ENCODE measurements around the gene TNFRSF19.
A peak's percentile ranks its signal among the peaks of the same experiment; 100 is the strongest.

TNFRSF19 gene

DNA sequence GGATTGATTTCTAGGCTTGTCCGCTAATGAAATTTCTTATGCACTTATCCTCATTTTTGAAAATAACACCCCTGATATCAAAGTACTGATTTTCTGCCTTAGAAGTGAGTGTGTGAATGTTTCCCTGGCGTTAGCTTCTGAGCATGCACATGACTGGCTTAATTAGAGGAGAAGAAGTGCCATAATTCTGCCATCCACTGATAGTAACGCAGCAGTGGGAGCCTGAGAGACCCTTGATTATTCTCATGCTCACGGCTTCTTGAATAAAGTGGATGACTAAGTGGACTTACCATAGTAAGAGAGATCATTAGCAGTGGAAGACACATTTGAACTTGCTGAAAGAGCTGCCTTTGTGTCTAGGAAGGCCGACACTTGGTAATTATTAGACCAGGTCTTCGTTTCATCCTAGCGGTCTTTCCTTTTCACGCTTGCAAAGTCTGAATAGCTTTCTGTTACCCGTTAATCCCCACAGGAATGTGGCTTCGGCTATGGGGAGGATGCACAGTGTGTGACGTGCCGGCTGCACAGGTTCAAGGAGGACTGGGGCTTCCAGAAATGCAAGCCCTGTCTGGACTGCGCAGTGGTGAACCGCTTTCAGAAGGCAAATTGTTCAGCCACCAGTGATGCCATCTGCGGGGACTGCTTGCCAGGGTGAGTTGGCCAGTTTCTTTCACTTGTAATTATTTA is 45.3 kb downstream of the TNFRSF19 start:
- TF ChIP-seq, protein P1, sequence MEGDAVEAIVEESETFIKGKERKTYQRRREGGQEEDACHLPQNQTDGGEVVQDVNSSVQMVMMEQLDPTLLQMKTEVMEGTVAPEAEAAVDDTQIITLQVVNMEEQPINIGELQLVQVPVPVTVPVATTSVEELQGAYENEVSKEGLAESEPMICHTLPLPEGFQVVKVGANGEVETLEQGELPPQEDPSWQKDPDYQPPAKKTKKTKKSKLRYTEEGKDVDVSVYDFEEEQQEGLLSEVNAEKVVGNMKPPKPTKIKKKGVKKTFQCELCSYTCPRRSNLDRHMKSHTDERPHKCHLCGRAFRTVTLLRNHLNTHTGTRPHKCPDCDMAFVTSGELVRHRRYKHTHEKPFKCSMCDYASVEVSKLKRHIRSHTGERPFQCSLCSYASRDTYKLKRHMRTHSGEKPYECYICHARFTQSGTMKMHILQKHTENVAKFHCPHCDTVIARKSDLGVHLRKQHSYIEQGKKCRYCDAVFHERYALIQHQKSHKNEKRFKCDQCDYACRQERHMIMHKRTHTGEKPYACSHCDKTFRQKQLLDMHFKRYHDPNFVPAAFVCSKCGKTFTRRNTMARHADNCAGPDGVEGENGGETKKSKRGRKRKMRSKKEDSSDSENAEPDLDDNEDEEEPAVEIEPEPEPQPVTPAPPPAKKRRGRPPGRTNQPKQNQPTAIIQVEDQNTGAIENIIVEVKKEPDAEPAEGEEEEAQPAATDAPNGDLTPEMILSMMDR (conservative IDR thresholded peaks at IDR 0.05; ENCODE audit: control insufficient read depth, insufficient read depth, low read depth, low read length), result no peak
- H3K4me3 ChIP-seq (ENCODE audit: control insufficient read depth, low read depth, low read length), result no peak overlapping the region
- no peak for DNase-seq (ENCODE audit: low read depth)

DNA sequence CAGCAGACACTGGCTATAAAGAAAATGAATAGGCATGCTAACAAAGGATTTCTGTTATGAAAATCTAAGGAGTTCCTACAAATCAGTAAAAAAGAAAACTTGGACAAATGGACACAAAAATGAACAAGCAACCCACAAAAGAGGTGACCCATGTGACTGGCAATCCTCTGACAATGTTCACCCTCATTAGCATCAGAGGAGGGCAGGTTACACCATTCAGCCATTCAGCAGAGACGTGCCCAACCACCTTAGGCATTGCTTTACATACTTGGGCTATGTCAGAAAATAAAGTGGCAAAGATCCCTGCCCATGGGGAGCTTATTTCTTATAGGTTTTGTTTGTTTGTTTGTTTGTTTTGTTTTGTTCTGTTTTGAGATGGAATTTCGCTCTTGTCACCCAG is 46.0 kb downstream of the TNFRSF19 start:
- TF ChIP-seq, protein P1 (conservative IDR thresholded peaks at IDR 0.05; ENCODE audit: control insufficient read depth, insufficient read depth, low read depth, low read length), result no peak
- no peak for DNase-seq (ENCODE audit: low read depth)

DNA sequence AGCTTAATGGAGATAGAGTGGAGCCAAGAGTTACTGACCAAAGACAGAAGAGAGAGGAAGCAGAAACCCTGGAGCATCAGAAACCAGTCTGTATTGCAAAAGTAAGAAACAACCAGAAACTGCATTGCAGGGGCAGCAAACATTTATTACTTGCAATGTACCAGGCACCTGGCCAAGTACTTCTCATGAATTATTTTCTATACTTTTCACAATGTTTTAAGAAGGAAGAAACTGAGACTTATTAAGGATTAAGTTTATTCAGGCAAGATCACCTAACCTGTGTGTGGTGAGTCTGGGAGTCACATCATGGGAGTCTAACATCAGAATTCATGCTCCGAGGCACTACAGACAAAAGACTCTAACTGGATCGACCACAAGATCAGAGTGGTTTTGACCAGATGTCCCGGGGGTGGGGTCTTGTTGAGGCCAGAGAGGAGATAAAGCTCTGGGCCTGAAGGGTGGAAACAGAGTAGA is 47.4 kb downstream of the TNFRSF19 start:
- TF ChIP-seq, protein P1 (conservative IDR thresholded peaks at IDR 0.05; ENCODE audit: control insufficient read depth, insufficient read depth, low read depth, low read length), result no peak
- no peak overlapping the region for H3K4me3 ChIP-seq (ENCODE audit: control insufficient read depth, low read depth, low read length)
- DNase-seq (ENCODE audit: low read depth), result peak; percentile 61

More for the DNA sequence above, 46.0 kb downstream of the TNFRSF19 start:
- H3K4me3 ChIP-seq (ENCODE audit: control insufficient read depth, low read depth, low read length), result no peak overlapping the region

DNA sequence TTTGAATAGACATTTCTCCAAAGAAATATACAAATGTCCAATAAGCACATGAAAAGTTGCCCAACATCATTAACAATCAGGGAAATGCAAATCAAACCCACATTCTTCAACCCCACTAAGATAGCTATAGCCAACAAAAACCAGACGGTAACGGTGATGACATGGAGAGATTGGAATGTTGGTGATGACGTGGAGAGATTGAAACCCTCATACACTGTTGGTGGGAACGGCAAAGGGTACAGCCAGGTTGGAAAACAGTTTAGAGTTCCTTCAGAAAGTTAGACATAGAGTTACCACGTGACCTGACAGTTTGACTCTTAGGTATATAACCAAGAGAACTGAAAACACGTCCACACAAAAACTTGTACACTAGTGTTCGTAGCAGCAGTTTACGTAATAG is 48.1 kb downstream of the TNFRSF19 start:
- no peak overlapping the region for H3K4me3 ChIP-seq (ENCODE audit: control insufficient read depth, low read depth, low read length)
- peak; percentile 98 for DNase-seq (ENCODE audit: low read depth)
- TF ChIP-seq, protein P1 (conservative IDR thresholded peaks at IDR 0.05; ENCODE audit: control insufficient read depth, insufficient read depth, low read depth, low read length), result no peak

DNA sequence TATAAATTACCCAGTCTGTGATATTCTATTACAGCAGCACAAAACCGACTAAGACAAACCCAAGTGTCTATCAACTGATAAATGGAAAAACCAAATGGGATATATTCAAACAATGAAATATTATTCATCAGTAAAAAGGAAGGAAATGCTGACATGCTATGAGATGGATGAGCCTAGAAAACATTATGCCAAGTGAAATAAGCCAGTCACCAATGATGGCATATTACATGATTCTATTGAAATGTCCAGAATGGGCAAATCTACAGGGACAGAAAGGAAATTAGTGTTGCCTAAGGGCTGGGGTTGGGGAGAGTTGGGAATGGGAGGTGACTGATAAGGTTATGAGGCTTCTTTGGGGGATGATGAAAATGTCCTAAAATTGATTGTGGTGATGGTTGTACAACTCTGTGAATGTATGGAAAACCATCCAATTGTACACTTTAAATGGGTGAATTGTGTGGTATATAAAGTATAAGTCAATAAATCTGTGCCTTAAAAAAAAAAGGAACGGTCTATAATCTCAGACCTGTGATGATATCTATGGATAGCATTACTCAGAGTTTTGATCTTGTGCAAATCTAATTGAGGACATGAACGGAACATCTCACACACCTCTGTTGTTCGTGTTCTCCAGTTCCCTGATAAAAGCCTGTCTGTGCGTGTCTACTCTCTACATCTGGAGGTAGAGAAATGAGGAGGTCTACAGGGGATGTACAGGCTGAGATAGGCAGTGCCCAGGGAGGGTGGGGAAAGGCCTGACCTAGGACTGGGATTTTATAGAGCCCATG is 49.0 kb downstream of the TNFRSF19 start:
- TF ChIP-seq, protein P1 (conservative IDR thresholded peaks at IDR 0.05; ENCODE audit: control insufficient read depth, insufficient read depth, low read depth, low read length), result no peak
- peak; percentile 20 for DNase-seq (ENCODE audit: low read depth)
- no peak overlapping the region for H3K4me3 ChIP-seq (ENCODE audit: control insufficient read depth, low read depth, low read length)

DNA sequence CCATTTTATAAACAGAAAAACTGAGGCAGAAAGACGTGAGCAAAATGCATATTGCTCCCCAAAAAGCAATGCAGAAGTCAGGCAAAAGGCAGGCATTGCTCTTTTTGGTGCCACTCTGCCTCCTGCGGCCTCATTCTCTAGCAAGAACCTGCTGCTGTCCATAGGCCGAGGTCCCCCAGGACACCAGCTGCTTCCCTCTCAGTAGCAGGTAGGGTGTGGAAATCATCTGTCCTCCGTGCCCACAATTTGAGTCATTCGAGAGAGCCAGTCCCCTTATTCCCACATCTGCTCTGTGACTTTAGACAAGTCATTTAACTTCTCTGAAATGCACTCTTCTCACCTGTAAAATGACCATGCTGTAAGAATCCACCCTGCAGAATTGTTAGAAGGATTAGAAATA is 50.0 kb downstream of the TNFRSF19 start:
- DNase-seq (ENCODE audit: low read depth), result no peak
- TF ChIP-seq, protein P1 (conservative IDR thresholded peaks at IDR 0.05; ENCODE audit: control insufficient read depth, insufficient read depth, low read depth, low read length), result no peak
- no peak overlapping the region for H3K4me3 ChIP-seq (ENCODE audit: control insufficient read depth, low read depth, low read length)
